ENCODE measurements around the gene AKR1C1. TPM values are rescaled to one million over a fixed set of nuclear protein-coding genes. Genes with fewer than 3 reads are reported as not detected.
"Not testable (repeated sequence)": the region's sequence is repeated elsewhere in the genome, so short reads cannot be mapped to it uniquely, and the experiment has no call there.

The AKR1C1 gene
- total RNA-seq, 2 experiments from 2014 or later = 0.17 to 0.48 TPM

GRCh38 chr10:4981722-4982471 is 18.7 kb downstream of the AKR1C1 start:
- ChIA-PET CTCF (interaction anchor here (1.0 kb wide), 1 partner anchor 134 kb away, joined by 3 read pairs; no protein-coding TSS in a partner anchor), POLR2A (no interaction called here)

GRCh38 chr10:4982764-4983226 is 19.6 kb downstream of the AKR1C1 start:
- CTCF ChIA-PET = no interaction called here

GRCh38 chr10:4983615-4984216 is 20.5 kb downstream of the AKR1C1 start:
- CTCF ChIA-PET = no interaction called here
- POLR2A ChIA-PET = no interaction called here

More at GRCh38 chr10:4982764-4983226, 19.6 kb downstream of the AKR1C1 start:
- POLR2A ChIA-PET = no interaction called here

GRCh38 chr10:4984223-4984622 is 21.0 kb downstream of the AKR1C1 start:
- ChIA-PET POLR2A (no interaction called here), CTCF (no interaction called here)

- CTCF ChIA-PET = no interaction called here
- POLR2A ChIA-PET = no interaction called here
Measured at GRCh38 chr10:4984971-4985594, 21.9 kb downstream of the AKR1C1 start.

- CTCF ChIA-PET, POLR2A ChIA-PET: not testable (repeated sequence)
Measured at GRCh38 chr10:4988000-4988641, 24.9 kb downstream of the AKR1C1 start.

- ChIA-PET POLR2A (no interaction called here), CTCF (no interaction called here)
Measured at GRCh38 chr10:4990217-4990616, 27.0 kb downstream of the AKR1C1 start.

- POLR2A ChIA-PET, CTCF ChIA-PET: not testable (repeated sequence)
Measured at GRCh38 chr10:4991463-4991862, 28.2 kb downstream of the AKR1C1 start.

GRCh38 chr10:4992564-4992963 is 29.3 kb downstream of the AKR1C1 start:
- POLR2A ChIA-PET, CTCF ChIA-PET: not testable (repeated sequence)

GRCh38 chr10:4994260-4994659 is 31.0 kb downstream of the AKR1C1 start:
- CTCF ChIA-PET, POLR2A ChIA-PET: not testable (repeated sequence)

- CTCF ChIA-PET = no interaction called here
- POLR2A ChIA-PET = no interaction called here
Measured at GRCh38 chr10:4998671-4999070, 35.5 kb downstream of the AKR1C1 start.

GRCh38 chr10:5002013-5002727 is 39.0 kb downstream of the AKR1C1 start:
- ChIA-PET CTCF (interaction anchor here (0.7 kb wide), 1 partner anchor 152 kb away, joined by 3 read pairs; no protein-coding TSS in a partner anchor), POLR2A (no interaction called here)

- CTCF ChIA-PET = interaction anchor here (0.7 kb wide), 1 partner anchor 153 kb away, joined by 3 read pairs; no protein-coding TSS in a partner anchor
- POLR2A ChIA-PET = not testable (repeated sequence)
Measured at GRCh38 chr10:5003127-5004029, 40.2 kb downstream of the AKR1C1 start, which contains the start of gene AKR1C2. Gene AKR1C2 (minus strand): TSS chr10:5003857. CDS start chr10:5003835, 22 bp downstream.

GRCh38 chr10:5004030-5004385 is 40.8 kb downstream of the AKR1C1 start:
- POLR2A ChIA-PET, CTCF ChIA-PET: not testable (repeated sequence)

GRCh38 chr10:5004501-5004900 is 41.3 kb downstream of the AKR1C1 start:
- POLR2A ChIA-PET = not testable (repeated sequence)

GRCh38 chr10:5008857-5009548 is 45.8 kb downstream of the AKR1C1 start:
- POLR2A ChIA-PET, CTCF ChIA-PET: not testable (repeated sequence)

More at GRCh38 chr10:5004501-5004900, 41.3 kb downstream of the AKR1C1 start:
- CTCF ChIA-PET = not testable (repeated sequence)

- CTCF ChIA-PET, POLR2A ChIA-PET: not testable (repeated sequence)
Measured at GRCh38 chr10:5010043-5010442, 46.8 kb downstream of the AKR1C1 start.

GRCh38 chr10:5011392-5011791 is 48.2 kb downstream of the AKR1C1 start:
- CTCF ChIA-PET, POLR2A ChIA-PET: not testable (repeated sequence)

All from activated CD8-positive, alpha-beta memory T cell treated with anti-CD3 and anti-CD28 coated beads for 36 hours (primary cell).